Adrenal gland (tissue), 5 donors: ENCODE data around the gene EGR4.

ENCODE experiments used
- CTCF ChIP-seq, 6 experiments: fragments of 450-650 bp in 4 of 6; fragments of 200-600 bp in 2 of 6; sonication (generic) in 1 of 6; IDR thresholded peaks; 1 replicate in 5 of 6; 2 replicates in 1 of 6; pipeline versions ENCODE4 v1.5.1 to v1.8.0; 2016 to 2021; ENCODE audit warnings: antibody characterized with exemption in 6 of 6, mild to moderate bottlenecking in 2 of 6, moderate library complexity in 1 of 6
- POLR2A ChIP-seq, 2 donors: fragments of 450-650 bp; IDR thresholded peaks; one replicate each; pipeline ENCODE4 v1.6.1; 2017; ENCODE audit warnings: antibody characterized with exemption in 2 of 2, mild to moderate bottlenecking in 2 of 2, moderate library complexity in 1 of 2
- donor health status: DM: no; HTN: no; CAD: no.

DNA sequence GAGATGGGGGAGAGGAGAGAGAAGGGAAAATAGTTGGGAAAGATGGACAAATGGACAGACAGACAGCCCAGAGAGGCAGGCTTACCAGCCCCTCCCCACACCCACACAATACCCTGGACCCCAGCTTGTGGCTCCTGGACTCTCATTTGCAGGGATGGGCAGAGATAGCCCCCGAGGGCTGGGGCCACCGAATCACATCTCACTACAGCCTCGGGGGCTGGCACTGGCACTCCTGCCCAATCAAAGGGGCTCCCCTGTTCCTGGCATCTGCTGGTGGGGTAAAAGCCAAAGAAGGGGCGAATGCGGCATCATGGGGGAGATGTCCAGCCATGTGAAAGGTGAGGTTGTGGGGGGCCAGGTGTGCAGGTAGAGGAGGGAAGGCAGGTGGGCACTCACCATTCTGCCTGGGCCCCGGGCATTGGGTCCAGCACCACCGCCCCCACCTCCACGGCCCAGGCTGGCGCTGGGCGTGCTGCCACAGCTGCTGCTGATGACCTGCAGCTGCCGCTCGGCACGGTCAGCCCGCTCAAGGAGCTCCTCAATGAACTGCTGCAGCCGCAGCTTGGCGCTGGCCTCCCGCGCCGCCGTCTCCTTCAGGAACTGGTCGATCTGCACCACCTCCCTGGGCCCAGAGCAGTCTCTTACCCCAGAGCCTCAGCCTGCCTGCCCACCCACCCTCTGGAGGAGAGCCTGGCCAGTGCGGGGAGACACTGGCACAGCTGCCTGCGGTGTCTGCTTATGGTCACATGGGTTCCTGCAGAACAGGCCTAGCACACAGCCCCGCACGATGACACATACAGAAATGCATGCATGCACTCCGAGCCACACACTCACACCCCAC is 27.1 kb downstream of the EGR4 start:
- no peak for TF ChIP-seq CTCF (IDR thresholded peaks at IDR 0.05)
- TF ChIP-seq POLR2A (IDR thresholded peaks at IDR 0.05), result no peak
